Keratinocyte (primary cell): ENCODE results near the gene MAP3K6. TPM values are rescaled to one million over a fixed set of nuclear protein-coding genes. Genes with fewer than 3 reads are reported as not detected.
A peak's percentile ranks its signal among the peaks of the same experiment; 100 is the strongest.

Experiments
- DNase-seq: peaks from one replicate; pipeline ENCODE4 v3.0.0-alpha.2; 2011; ENCODE audit warnings: low read depth, missing footprints, low spot score
- FAIRE-seq: peaks from 2 replicates; lab custom pipeline; 2011; peaks lifted over from hg19 to GRCh38; lab: Jason Lieb, UNC
- H2AFZ ChIP-seq: 2 replicates; pipeline ENCODE4 v1.6.0; 2012; ENCODE audit warnings: low read length, control low read depth, inconsistent platforms; ENCODE audit not compliant: control insufficient read depth
- H3K27ac ChIP-seq: 2 replicates; pipeline ENCODE4 v1.5.1; 2011; ENCODE audit warnings: low read length; ENCODE audit not compliant: control insufficient read depth, insufficient read depth
- H3K27me3 ChIP-seq: 3 replicates; pipeline ENCODE4 v1.6.0; 2011; ENCODE audit warnings: low read length; ENCODE audit not compliant: control insufficient read depth, insufficient read depth; ENCODE audit errors: extremely low read depth
- H3K36me3 ChIP-seq, 2 experiments: 2 replicates in 1 of 2; 3 replicates in 1 of 2; pipeline ENCODE4 v1.5.1; 2011; ENCODE audit warnings: low read length in 2 of 2, mild to moderate bottlenecking in 1 of 2; ENCODE audit not compliant: control insufficient read depth in 2 of 2, insufficient read depth in 2 of 2; ENCODE audit errors: extremely low read depth in 1 of 2
- H3K4me1 ChIP-seq: 3 replicates; pipeline ENCODE4 v1.5.1; 2011; ENCODE audit warnings: low read length; ENCODE audit not compliant: control insufficient read depth, insufficient read depth; ENCODE audit errors: extremely low read depth
- H3K4me2 ChIP-seq: 3 replicates; pipeline ENCODE4 v1.6.0; 2011; ENCODE audit warnings: low read depth, low read length; ENCODE audit not compliant: control insufficient read depth, insufficient read depth; ENCODE audit errors: extremely low read depth
- H3K4me3 ChIP-seq, 3 experiments: fragments of 200-600 bp in 1 of 3; sonication (generic) in 1 of 3; 2 replicates in 2 of 3; 3 replicates in 1 of 3; pipeline ENCODE4 v1.5.1; 2011 to 2016; ENCODE audit warnings: low read length in 3 of 3, mild to moderate bottlenecking in 3 of 3, control low read depth in 2 of 3, inconsistent platforms in 1 of 3, low read depth in 1 of 3, mixed read lengths in 1 of 3, mixed run types in 1 of 3, moderate library complexity in 1 of 3; ENCODE audit not compliant: control insufficient read depth in 2 of 3, insufficient read depth in 2 of 3; ENCODE audit errors: extremely low read depth in 1 of 3
- H3K79me2 ChIP-seq: 2 replicates; pipeline ENCODE4 v1.6.0; 2012; ENCODE audit warnings: low read length; ENCODE audit not compliant: control insufficient read depth, insufficient read depth
- H3K9ac ChIP-seq: 3 replicates; pipeline ENCODE4 v1.6.0; 2011; ENCODE audit warnings: low read length; ENCODE audit not compliant: control insufficient read depth, insufficient read depth; ENCODE audit errors: extremely low read depth
- H3K9me1 ChIP-seq: 3 replicates; pipeline ENCODE4 v1.6.0; 2011; ENCODE audit warnings: low read length; ENCODE audit not compliant: control insufficient read depth, insufficient read depth; ENCODE audit errors: extremely low read depth
- H3K9me3 ChIP-seq: 2 replicates; pipeline ENCODE4 v1.5.1; 2012; ENCODE audit warnings: low read depth, low read length; ENCODE audit not compliant: control insufficient read depth
- H4K20me1 ChIP-seq: 3 replicates; pipeline ENCODE4 v1.6.0; 2011; ENCODE audit warnings: low read length; ENCODE audit not compliant: control insufficient read depth, insufficient read depth; ENCODE audit errors: extremely low read depth
- EZH2 ChIP-seq: IDR thresholded peaks from one replicate; pipeline ENCODE4 v1.6.1; 2012; ENCODE audit warnings: inconsistent platforms, mild to moderate bottlenecking, low read length, moderate library complexity
- dilution Hi-C: fragments of 300-500 bp; cut with MboI; formaldehyde crosslinking; loops from one replicate; pipeline ENCODE4 v1.7.0; 2020; ENCODE audit warnings: low sequenced_read_pairs; ENCODE audit not compliant: extremely low pct_ligation_motif_present
- polyA plus RNA-seq, 5 experiments: library from polyadenylated mRNA; depleted of rRNA in 3 of 5; stranded (reverse) in 3 of 5; stranded (forward) in 1 of 5; unstranded in 1 of 5; fragments of >200 nt; gene quantifications; 1 replicate in 1 of 5; 2 replicates in 3 of 5; 3 replicates in 1 of 5; pipeline versions ENCODE4 v1.2.1 to v1.2.3, GENCODE V29; 2011 to 2012; ENCODE audit warnings: missing spikeins in 2 of 5, low read depth in 1 of 5, low replicate concordance in 1 of 5
- TF ChIP-seq, protein P1 (sequence below), 3 experiments: IDR thresholded peaks in 1 of 3; conservative IDR thresholded peaks in 1 of 3; optimal IDR thresholded peaks in 1 of 3; 2 replicates in 2 of 3; 3 replicates in 1 of 3; pipeline versions ENCODE3 to v1.5.1; 2011; ENCODE audit warnings: low read length in 3 of 3, mild to moderate bottlenecking in 3 of 3, moderate library complexity in 2 of 3, control low read depth in 1 of 3, inconsistent platforms in 1 of 3; ENCODE audit not compliant: insufficient read depth in 2 of 3; ENCODE audit errors: extremely low read depth in 1 of 3

The MAP3K6 gene
- polyA plus RNA-seq, 1 donor (not counting 4 experiments of a cell fraction or from before 2014, with no cell fraction given): 13.4 TPM

DNA sequence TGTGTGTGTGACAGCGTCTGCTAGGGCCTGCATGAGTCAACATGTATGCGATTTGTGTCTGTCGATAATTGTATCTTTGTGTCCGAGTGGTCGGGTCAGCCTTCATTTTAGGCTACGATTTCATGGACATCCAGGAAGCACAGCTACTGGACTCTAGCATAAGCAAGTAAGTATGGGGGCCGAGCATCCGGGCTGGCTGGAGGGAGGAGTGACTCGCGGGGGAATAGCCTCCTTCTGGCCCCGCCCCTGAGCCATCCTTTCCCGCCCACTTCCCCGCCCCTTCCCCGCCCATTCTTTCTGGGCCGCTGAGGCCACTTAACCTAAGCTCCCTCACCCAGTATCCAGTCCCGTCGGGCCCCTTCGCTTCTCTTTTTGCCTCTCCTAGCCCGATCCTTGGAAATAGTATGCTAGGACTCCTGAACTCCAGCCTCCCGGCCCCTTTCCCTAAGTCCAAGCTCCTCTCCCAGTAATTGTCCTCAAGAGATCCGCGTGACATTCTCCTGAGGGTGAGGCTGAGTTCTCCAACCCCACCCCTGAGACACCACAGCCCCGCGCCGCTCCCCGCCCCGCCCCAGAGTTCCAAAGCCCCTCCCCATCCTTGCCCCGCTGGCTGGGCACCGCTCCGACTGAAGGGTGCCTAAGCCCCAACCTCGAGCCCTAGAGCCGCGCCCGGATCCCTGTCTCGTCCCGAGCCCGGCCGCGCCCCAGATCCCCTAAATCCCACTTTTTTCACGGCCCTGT is 1.2 kb downstream of the MAP3K6 start:
- Histone ChIP-seq H3K79me2 (peaks cover 12% of the 10 kb centered on the region), H4K20me1 (no peaks in the 10 kb centered on the region), H2AFZ (peak overlapping the region; percentile 83), H3K36me3 (peaks cover 15 to 16% of the 10 kb centered on the region in 2 experiments), H3K4me2 (peak overlapping the region; percentile 86), H3K9me3 (no peaks in the 10 kb centered on the region), H3K4me1 (peaks cover 31% of the 10 kb centered on the region), H3K27me3 (no peaks in the 10 kb centered on the region), H3K4me3 (peak overlapping the region; percentile 65 to 89 (median 68)), H3K9me1 (no peaks in the 10 kb centered on the region), H3K9ac (peak overlapping the region; percentile 88), H3K27ac (peak overlapping the region; percentile 78)
- TF ChIP-seq, protein P1, sequence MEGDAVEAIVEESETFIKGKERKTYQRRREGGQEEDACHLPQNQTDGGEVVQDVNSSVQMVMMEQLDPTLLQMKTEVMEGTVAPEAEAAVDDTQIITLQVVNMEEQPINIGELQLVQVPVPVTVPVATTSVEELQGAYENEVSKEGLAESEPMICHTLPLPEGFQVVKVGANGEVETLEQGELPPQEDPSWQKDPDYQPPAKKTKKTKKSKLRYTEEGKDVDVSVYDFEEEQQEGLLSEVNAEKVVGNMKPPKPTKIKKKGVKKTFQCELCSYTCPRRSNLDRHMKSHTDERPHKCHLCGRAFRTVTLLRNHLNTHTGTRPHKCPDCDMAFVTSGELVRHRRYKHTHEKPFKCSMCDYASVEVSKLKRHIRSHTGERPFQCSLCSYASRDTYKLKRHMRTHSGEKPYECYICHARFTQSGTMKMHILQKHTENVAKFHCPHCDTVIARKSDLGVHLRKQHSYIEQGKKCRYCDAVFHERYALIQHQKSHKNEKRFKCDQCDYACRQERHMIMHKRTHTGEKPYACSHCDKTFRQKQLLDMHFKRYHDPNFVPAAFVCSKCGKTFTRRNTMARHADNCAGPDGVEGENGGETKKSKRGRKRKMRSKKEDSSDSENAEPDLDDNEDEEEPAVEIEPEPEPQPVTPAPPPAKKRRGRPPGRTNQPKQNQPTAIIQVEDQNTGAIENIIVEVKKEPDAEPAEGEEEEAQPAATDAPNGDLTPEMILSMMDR (optimal IDR thresholded peaks at IDR 0.05 in 1 of 3, IDR thresholded peaks at IDR 0.05 in 1 of 3, conservative IDR thresholded peaks at IDR 0.05 in 1 of 3; ENCODE audit: extremely low read depth in 1 of 3, insufficient read depth in 2 of 3, low read length in 3 of 3): no peak
- no peak for TF ChIP-seq EZH2
- no peak for DNase-seq
- FAIRE-seq: peak; percentile 79
- dilution Hi-C loops: no loop called here

DNA sequence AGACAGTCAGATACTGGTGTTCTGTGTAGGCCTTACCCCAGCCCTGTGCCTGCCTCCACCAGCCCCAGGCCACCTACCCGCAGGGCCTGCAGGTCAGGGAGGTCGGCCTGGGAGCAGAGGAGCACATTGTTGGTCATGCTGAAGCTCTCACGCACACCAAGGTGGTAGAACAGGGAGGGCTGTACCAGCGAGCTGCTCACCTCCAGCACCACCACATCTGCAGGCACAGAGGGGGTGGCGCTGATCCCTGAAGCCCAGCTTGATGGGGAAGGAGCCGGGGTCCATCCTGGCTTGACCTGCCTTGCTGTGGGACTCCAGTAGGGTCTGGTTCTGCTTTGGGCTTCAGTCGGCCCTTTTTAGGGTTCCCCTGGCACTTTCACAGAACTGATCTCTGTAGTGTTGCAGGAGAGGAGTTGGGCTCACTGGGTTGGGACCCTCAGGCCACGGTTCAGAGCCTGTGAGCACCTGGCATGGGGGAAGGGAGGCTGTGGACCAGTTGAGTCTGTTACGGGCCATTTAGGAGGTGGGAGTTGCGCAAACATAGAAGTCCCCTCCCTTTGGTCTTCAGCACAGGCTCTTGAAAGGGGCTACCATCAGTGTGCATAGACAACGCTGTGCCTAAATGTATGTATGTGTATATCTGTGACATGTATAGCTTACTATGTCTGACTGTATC is 1.9 kb downstream of the MAP3K6 start:
- Histone ChIP-seq H3K36me3 (peaks cover 16 to 18% of the 10 kb centered on the region in 2 experiments), H3K9me1 (no peaks in the 10 kb centered on the region), H3K4me2 (peak overlapping the region; percentile 86), H3K79me2 (peaks cover 12% of the 10 kb centered on the region), H4K20me1 (no peaks in the 10 kb centered on the region), H3K9ac (peak overlapping the region; percentile 88), H3K4me1 (peaks cover 31% of the 10 kb centered on the region), H2AFZ (peak overlapping the region; percentile 64), H3K27me3 (no peaks in the 10 kb centered on the region), H3K9me3 (no peaks in the 10 kb centered on the region), H3K27ac (peak overlapping the region; percentile 78), H3K4me3 (peak overlapping the region; percentile 65 to 89 (median 68))
- FAIRE-seq (no peak), DNase-seq (no peak)
- dilution Hi-C loops: no loop called here
- no peak for TF ChIP-seq EZH2
- TF ChIP-seq, protein P1 (optimal IDR thresholded peaks at IDR 0.05 in 1 of 3, IDR thresholded peaks at IDR 0.05 in 1 of 3, conservative IDR thresholded peaks at IDR 0.05 in 1 of 3; ENCODE audit: extremely low read depth in 1 of 3, insufficient read depth in 2 of 3, low read length in 3 of 3): no peak
